Activated naive CD8-positive, alpha-beta T cell treated with anti-CD3 and anti-CD28 coated beads, Interleukin-2, amount 50 U/mL, for 16 hours (primary cell): ENCODE results near the gene SCYL2.
"Not testable (repeated sequence)": the region's sequence is repeated elsewhere in the genome, so short reads cannot be mapped to it uniquely, and the experiment has no call there.

Experiments
- DNase-seq: peaks from one replicate; pipeline ENCODE4 v3.0.0-alpha.2; 2020; ENCODE audit warnings: low read depth, low spot score

SCYL2 gene

DNA sequence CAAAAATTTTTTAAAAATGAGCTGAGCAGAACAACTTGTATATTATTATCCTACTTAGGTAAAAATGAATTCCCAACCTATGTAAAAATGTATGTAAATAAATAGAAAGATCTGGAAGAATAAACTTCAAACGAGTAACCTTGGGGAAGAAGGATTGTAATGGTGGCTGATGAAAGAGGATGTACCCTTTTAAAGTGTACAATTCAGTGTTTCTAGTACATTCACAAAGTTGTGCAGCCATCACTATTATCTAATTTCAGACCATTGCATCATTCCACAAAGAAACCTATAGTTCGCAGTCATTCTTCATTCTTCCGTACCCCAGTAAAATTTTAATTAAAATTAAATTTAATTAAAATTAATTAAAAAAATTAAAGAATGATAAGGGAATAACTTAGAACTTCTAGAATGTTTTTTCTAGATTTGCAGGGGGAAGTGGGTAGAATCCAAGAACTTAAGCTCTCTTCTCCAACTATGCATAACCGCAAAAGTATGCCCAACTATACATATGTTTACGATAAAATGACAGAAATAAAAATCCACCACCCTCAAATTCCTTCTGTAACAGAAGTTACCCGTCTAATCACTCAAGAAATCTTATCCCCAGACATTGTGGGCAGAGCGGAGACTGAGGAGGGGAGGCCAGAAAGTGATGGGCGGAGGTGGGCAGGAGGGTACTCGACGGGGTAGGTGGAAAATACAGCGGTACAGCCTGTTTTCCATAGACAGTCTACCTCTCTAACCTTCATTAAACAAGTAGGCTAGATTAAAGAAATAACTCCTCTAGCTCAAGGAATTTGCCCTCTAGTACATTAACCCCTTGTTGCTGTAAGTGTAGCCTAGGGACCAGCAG, 1.0 kb upstream of the SCYL2 start:
- DNase-seq, result no peak

DNA sequence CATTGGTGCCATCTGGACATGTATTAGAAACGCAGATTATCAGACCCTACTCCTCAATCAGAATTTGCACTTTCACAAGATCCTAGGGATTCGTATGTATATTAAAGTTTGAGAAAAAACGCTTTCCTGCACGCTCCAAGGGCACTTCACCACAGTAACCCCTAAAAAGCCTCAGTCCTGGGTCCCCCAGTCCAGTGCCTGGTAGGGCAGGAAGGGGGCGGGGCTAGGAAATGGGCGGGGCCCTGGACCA, 467 bp upstream of the SCYL2 start:
- peak; percentile 89 for DNase-seq

DNA sequence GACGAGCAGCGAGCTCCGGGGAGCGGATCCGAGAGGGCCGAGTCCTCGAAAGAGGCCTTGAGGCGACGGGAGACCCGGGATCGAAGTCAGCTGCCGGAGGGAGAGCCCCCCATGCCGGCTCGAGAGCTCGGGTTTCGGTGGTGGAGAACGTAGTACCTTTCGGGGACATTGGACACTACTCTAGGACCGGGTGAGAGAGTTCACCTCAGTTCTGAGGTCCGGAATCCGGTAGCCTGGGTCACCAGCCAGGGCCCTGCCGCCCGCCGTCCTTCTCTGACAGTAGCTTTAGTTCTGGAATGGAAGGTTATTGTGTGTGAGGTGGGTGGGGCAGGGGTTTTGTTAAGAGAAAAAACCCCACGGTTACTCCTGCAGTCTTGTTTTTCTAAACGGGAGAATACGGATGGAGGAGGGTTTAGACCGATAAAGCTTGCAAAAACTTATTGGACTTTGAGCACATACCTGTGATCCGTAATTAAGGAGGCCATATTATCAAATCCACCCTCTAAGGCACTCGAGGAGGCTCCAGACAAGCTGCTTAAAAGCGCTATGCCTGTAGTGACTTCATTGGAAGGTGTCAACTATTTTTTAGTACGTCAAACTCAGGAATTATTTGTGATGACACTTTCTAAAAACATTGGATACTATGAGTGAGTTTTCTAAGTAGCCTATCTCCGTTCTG, 765 bp downstream of the SCYL2 start:
- DNase-seq, result no peak

DNA sequence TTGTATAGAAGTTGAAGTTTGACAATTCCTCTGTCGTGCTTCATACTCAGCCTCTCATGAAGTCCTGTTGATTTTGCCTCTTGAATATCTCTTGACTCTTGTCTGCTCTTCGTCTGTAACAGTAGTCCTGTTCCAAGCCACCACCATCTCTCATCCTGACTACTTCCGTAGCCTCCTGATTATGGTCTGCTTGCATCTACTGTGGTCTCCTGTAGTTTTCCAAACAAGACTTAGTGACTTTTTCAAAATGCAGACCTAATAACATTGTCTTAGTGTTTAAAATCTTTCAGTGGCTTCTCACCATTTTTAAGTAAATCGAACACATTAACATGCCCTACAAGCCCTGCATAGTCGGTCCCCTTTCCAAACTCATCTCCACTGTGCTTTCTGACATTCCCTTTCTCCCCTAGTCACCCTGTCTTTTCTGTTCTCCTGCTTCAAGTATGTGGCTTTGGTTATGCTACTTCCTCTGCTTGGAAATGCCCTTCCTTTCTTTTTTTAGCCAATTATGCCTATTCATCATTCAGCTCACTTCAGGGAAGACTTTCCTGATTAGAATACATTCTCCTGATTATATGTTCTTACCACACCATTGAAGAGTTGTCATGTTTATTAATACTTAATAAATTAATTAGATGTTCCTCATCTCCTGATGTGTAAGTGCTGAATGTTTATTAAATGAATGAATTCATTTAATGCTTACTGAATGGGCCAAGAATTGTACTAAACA, 2.0 kb downstream of the SCYL2 start:
- no peak for DNase-seq

DNA sequence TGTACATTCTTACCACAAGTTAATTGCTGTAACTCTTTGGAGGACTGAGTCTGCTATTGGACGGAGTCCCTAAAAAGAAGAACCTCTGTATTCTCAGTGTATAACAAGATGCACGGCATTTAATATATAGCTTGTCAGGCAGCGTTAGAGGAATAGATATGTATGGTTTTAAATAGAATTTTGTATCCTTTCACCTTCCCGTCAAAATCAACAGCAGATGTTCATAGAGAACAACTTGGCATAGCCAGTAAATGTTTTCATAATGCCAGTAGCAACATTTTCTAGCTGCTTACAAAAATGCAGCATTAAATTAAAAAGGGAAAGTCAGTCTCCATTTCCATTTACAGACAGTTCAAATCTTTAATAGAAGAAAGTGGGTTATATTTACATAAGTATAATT, 6.8 kb downstream of the SCYL2 start:
- no peak for DNase-seq

DNA sequence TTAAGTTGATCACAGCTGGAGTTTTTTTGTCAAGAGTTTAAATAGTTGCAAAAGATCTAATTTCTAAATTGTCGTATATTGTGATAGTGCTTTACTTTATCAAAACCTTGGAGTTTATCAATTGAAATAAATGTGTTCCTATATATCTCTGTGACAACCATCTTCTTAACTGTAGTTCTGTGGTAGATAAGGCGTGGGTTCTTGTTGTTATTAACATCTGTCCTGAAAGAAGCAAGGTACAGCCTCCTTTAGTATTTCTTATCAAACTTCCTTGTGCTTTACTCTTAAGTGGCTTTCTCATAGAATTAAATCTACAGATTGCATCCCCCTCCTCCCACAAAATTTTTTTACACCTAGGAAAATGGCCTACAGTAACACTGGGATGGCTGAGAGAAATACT, 7.3 kb downstream of the SCYL2 start:
- no peak for DNase-seq

DNA sequence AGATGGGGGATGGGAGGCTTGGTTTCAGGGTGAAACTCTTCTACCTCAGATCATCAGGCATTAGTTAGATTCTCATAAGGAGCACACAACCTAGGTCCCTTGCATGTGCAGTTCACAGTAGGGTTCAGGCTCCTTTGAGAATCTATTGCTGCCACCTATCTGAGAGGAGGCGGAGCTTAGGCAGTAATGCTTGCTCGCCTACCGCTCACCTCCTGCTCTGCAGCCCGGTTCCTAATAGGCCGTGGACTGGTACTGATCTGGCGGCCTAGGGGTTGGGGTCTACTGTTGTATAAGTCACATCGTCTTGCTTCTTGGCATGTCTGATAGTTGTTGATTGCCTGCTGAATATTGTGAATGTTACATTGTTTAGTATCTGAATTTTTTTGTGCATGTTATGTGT, 12.2 kb downstream of the SCYL2 start:
- DNase-seq, result no peak

DNA sequence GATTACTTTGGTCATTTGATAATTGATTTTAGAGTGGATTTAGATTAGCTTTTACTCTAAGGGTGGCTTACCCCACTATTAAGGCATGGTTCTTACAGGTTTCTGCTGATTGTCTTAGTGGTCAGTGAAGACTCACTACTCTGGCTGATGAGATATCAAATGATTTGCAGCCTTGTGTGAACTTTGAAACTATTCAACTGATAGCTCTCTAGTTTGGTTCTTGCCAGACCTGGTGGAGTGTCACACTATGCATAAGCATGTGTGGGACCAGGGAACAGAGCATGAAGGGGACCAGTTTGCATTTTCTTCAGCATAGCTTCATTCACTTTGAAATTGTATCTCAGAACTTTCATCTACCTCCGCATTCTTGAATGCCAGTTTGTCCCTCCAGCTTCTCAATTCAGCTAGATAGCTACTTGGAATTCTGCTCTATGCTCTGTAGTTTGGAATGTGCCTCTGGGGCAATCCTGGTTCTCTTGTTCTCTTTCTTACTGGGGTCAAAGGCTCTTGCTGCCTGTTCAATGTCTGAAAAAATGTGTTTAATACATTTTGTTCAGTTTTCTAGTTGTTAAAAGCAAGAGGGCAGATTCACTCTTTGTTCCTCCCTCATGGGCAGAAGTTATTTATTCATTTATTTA, 12.7 kb downstream of the SCYL2 start:
- DNase-seq, result no peak

DNA sequence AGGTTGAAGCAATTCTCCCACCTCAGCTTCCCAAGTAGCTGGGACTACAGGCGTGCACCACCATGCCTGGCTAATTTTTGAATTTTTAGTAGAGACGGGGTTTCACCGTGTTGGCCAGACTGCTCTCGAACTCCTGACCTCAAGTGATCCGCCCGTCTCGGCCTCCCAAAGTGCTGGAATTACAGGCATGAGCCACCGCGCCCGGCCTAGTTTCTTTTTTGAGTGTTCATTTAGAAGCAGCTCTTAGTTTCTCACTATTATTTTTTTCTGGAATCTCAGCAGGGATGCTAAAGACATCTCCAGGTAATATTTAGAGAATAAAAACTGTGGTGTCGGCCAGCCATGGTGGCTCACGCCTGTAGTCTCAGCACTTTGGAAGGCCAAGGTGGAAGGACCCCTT, 17.6 kb downstream of the SCYL2 start:
- DNase-seq, result not testable (repeated sequence)

DNA sequence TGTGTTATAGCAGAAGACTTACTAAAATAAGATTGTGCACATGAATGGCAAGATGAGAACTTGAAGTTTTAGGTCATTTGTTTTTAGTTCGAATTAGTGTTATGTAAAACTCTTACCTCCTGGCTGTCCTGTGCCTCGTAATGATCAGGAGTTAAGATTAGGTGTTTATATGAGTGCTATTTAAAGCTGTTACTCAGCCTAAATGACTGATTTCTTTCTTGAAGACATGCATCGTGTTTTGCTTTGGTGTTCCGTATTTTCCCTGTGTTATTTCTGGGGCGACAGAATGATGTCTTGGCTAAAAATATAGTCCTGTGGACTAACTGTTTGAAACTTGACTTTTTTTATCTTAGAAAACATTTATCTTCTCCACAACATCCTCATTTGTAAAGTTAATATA, 22.1 kb downstream of the SCYL2 start:
- DNase-seq, result no peak

DNA sequence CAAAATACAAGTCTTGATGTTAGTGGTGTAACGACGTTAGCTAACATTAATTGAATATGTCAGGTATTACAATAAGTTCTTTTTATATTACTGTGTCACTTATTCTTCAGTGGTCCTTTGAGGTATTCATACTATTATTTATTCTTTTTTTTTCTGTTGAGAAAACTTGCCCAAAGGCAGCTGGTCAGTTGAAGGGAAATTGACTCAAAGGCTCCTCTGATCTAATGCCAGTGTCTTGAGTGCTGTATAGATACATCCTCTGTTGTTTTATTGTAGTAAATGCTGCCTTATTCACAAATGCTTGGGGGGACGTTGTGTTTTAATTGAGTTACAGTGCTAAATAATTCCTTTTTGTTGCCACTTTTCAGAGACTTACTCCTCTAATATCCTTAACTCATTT, 23.0 kb downstream of the SCYL2 start:
- no peak for DNase-seq

DNA sequence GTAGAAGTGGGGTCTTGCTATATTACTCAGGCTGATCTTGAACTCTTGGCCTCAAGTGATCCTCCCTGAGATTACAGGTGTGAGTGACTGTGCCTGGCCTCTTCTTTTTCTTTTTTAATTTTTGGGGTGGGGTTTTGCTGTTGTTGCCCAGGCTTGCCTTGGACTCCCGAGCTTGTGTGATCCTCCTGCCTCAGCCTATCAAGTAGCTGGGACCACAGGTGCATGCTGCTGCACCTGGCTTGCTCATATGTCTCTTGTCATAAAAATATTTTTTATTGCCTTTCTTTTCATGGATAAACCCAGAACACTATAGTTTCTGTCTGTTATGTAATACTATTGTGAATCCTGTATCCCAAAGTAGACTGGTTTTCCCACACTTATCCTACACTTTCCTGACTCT, 26.0 kb downstream of the SCYL2 start:
- no peak for DNase-seq

DNA sequence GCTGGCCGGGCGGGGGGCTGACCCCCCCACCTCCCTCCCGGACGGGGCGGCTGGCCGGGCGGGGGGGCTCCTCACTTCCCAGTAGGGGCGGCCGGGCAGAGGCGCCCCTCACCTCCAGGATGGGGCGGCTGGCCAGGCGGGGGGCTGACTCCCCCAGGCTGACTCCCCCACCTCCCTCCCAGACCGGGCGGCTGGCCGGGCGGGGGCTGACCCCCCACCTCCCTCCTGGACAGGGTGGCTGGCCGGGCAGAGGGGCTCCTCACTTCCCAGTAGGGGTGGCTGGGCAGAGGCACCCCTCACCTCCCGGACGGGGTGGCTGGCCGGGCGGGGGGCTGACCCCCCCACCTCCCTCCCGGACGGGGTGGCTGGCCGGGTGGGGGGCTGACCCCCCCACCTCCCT, 27.4 kb downstream of the SCYL2 start:
- not testable (repeated sequence) for DNase-seq

DNA sequence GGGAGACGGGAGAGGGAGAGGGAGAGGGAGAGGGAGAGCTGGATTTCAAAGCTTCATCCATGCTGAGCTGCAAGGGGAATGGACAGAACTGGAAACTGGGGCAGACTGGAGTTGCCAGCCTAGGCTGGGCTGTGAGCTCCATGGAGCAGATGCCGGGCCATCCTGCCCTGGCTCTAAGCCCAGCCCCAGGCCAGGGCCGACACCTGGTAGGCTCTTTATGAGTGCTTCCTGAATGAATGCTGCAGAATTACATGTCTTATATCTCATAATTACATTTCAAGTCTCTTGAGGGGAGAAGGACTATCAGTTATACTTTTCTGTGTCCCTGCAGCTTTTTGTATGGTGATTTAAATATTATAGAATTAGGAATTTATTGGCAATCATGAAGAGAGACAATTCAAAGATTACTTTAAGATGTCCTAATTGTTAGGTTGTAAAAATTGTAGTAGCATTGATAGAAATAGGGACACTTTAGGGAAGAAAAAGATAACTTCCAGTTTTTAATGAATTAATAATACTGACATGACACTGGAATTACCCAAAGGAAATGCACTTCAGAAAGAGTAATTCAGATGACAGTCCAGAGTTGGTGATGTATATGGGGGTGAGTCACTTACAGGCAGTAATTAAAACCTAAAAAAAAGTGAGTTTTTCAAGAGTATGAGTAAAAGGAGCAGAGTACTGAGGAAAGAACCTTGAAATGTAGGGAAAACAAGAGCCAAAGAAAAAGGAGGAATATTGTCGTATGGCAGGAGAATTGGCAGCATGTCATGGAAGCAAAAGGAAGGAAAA, 29.0 kb downstream of the SCYL2 start:
- no peak for DNase-seq

DNA sequence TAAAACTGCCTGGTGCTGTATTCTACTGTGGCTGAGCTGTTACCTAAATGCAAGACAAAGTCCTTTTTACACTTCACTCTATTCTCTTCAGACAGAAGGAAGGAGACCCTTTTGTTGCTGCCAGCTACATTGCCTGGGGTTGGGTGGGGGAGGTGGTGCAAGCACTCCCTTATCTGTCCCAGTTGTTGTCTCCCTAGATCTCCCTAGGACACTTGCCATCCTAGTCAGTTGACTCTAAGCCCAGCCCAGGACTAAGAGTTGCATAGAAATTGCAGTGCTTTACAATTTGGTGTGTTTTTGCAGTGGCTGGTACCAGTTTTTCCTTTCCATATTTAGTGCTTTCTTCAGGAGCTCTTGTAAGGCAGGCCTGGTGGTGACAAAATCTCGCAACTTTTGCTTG, 35.1 kb downstream of the SCYL2 start:
- no peak for DNase-seq

DNA sequence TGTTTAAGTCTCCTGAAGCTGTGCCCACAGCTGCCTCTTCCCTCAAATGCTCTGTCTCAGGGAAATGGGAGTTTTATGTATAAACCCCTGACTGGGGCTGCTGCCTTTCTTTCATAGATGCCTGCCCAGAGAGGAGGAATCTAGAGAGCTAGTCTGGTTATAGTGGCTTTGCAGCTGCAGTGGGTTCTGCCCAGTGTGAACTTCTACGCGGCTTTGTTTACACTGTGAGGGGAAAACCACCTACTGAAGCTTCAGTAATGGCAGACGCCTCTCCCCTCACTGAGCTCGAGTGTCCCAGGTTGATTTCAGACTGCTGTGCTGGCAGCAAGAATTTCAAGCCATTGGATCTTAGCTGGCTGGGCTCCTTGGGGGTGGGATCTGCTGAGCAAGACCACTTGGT, 36.9 kb downstream of the SCYL2 start:
- no peak for DNase-seq

DNA sequence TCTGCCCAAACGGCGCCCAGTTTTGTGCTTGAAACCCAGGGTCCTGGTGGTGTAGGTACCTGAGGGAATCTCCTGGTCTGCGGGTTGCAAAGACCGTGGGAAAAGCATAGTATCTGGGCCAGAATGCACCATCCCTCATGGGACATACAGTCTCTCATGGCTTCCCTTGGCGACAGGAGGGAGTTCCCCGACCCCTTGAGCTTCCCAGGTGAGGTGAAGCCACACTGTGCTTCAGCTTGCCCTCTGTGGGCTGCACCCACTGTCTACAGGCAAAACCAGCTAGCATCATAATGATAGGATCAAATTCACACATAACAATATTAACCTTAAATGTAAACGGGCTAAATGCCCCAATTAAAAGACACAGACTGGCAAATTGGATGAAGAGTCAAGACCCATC, 37.4 kb downstream of the SCYL2 start:
- not testable (repeated sequence) for DNase-seq

DNA sequence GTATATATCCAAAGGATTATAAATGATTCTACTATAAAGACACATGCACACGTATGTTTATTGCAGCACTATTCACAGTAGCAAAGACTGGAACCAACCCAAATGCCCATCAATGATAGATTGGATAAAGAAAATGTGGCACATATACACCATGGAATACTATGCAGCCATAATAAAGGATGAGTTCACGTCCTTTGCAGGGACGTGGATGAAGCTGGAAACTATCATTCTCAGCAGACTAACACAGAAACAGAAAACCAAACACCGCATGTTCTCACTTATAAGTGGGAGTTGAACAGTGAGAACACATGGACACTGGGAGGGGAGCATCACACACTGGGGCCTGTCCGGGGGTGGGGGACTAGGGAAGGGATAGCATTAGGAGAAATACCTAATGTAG, 41.2 kb downstream of the SCYL2 start:
- not testable (repeated sequence) for DNase-seq

DNA sequence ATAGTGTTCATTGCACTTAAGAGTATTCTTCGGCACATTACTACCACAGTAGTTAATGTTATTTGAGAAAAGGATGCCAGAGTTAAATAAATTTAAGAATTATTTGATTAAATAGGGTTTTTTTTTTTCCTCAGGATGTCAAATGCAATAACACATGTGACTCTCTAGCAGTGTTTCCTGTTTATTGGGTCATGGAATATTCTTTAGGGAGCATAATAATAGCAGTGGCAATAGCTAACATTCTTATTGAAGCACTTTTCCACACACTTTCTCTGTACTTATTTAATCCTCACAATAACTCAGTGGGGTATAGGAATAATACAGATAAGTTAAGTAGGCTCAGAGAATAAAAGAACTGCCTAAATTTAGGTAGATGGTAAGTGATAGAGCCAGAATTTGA, 44.3 kb downstream of the SCYL2 start:
- DNase-seq, result no peak

DNA sequence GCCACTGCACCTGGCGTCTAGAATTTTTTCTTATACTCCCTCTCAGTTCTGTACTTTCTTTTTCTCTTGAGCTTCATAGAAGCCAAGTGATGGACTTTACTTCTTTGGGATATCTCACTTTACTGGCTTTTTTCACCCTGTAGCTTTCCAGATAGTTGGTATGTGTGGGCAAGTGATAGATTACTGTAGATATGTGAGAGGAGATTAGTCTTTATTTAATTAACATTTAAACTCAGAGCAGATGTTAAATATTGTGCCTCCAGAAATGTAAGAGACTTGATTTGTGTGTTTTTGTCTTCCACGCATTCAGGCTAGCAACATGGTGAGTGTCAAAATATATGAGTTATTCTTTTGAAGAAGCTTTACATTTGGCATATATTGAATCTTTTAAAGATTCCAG, 50.4 kb downstream of the SCYL2 start:
- DNase-seq, result no peak

DNA sequence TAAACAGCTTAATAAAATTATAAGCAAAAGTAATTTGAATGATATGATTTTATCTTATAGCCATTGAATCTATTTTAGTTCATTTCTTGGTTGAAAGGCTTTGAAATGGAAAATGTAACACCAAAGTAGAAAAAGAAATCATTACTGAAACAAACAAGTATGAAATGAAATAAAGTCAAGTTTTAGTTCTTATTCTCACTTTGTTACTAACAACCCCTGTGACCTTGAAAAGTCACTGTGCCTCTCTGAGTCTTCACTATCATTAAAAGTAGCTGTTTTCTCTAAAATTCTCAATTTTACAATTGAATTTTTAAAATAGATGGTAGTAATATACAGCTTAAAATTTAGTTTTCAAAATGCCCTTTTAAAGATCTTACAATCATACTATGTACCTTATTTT, 57.5 kb downstream of the SCYL2 start:
- DNase-seq, result no peak

DNA sequence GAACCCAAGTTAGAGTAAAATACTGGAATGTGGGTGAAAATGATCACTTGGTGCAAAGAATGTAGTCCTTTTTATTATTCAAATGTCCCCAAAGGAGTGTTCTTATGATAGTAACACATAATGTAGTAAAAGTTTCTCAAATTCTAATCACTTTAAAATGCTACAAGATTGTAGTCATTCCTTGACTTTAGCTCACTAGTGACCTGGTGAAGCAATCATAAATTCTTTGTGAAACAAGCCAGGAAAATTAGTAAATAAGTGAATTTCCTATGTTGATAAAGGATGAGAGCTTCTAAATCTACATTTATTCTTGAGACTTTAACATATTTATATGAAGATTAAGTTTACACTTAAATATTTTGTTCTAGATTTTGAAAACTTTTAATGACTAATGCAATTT, 59.2 kb downstream of the SCYL2 start:
- no peak for DNase-seq
